GM20000 (cell line): ENCODE measurements around the gene STUB1.
A peak's percentile ranks its signal among the peaks of the same experiment; 100 is the strongest.
"Not testable (repeated sequence)": the region's sequence is repeated elsewhere in the genome, so short reads cannot be mapped to it uniquely, and the experiment has no call there.

ENCODE experiments used
- DNase-seq: peaks from one replicate; pipeline ENCODE4 v3.0.0; 2012; ENCODE audit warnings: low spot score
- TF ChIP-seq, protein P1 (sequence below): IDR thresholded peaks from 2 replicates; pipeline ENCODE4 v1.5.1; 2012; ENCODE audit warnings: mild to moderate bottlenecking, control low read depth; ENCODE audit errors: extremely low read depth, missing control alignments

Gene STUB1

DNA sequence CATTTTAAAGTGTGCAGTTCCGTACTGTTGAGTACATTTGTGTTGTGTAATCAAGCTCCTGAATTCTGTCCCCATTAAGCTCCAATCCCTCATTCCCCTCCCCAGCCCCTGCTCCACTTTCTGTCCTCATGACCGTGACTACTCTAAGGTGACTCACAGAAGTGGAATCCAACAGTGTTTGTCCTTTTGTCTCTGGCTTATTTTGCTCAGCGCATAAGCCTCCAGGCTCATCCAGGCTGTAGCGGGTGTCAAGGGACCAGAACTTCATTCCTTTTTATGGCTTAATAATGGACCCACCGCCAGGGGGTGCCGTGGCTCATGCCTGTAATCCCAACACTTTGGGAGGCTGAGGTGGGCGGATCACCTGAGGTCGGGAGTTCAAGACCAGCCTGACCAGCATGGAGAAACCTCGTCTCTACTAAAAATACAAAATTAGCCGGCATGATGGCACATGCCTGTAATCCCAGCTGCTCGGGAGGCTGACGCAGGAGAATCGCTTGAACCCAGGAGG lies 32.6 kb downstream of the STUB1 start:
- not testable (repeated sequence) for DNase-seq
- TF ChIP-seq, protein P1, sequence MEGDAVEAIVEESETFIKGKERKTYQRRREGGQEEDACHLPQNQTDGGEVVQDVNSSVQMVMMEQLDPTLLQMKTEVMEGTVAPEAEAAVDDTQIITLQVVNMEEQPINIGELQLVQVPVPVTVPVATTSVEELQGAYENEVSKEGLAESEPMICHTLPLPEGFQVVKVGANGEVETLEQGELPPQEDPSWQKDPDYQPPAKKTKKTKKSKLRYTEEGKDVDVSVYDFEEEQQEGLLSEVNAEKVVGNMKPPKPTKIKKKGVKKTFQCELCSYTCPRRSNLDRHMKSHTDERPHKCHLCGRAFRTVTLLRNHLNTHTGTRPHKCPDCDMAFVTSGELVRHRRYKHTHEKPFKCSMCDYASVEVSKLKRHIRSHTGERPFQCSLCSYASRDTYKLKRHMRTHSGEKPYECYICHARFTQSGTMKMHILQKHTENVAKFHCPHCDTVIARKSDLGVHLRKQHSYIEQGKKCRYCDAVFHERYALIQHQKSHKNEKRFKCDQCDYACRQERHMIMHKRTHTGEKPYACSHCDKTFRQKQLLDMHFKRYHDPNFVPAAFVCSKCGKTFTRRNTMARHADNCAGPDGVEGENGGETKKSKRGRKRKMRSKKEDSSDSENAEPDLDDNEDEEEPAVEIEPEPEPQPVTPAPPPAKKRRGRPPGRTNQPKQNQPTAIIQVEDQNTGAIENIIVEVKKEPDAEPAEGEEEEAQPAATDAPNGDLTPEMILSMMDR, result peak; percentile 26

DNA sequence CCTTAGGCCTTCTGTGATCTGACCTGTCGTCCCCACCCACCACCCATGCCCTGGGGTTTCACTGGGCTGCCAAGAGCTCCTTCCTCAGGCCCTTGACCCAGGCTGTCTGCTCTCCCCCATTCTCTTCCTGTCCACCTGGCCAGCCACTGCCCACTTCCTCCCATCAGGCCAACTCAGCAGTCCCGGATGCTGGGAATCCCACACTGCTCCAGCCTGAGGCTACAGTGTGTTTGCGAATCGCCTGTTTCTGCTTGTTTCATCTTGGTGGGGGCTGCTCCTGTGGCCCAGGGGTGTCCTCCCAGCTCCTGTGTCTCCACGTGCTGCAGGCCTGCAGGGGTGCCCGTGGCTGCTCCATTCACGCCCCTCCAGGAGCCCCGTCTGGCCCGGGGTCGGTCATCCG lies 33.9 kb downstream of the STUB1 start:
- no peak for DNase-seq
- TF ChIP-seq, protein P1, result no peak

DNA sequence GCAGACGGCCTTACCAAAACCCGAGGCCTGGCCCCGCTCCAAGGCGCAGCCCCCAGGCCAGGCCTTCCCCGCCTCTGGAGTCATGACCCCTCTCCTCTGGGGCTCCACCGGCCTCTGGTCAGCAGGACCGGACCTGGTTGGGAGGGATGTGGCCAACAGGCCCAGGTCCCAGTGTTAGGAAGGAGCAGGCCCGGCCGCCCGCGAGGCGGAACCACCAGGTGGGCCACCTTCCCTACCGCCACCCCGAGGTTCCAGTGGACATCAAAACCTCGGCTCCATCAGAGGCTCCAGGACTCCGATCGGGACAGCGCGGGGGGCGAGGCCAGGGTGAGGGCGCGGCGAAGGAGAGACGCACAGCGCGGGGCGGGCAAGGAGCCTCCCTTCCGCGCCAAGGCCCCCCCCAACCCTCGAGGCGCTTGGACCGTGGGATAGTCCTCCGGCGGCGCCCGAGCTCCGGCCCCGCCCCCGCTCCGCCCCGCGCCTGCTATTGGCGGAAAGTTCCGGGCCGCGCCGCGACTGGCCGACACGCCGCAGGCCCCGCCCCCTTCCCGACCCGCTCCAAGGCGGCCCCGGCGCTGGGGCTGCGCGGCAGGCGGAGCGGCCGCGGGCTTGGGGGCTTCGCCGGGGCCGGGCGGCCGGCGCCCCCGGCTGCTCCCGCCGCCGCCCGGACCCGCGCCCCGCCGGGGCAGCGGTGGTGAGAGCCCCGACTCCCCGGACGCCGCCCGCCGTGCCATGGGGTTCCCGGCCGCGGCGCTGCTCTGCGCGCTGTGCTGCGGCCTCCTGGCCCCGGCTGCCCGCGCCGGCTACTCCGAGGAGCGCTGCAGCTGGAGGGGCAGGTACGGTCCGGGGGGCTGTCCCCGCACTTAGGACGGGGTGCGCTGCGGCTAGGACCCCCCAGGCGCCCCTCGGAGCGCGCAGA lies 34.6 kb downstream of the STUB1 start, which contains the start of gene METRN:
Gene METRN (plus strand): TSS at position 561 of the 919 bp plus-strand sequence. CDS start 172 bp downstream, at position 733.
- peak; percentile 98 for DNase-seq
- TF ChIP-seq, protein P1, result no peak

DNA sequence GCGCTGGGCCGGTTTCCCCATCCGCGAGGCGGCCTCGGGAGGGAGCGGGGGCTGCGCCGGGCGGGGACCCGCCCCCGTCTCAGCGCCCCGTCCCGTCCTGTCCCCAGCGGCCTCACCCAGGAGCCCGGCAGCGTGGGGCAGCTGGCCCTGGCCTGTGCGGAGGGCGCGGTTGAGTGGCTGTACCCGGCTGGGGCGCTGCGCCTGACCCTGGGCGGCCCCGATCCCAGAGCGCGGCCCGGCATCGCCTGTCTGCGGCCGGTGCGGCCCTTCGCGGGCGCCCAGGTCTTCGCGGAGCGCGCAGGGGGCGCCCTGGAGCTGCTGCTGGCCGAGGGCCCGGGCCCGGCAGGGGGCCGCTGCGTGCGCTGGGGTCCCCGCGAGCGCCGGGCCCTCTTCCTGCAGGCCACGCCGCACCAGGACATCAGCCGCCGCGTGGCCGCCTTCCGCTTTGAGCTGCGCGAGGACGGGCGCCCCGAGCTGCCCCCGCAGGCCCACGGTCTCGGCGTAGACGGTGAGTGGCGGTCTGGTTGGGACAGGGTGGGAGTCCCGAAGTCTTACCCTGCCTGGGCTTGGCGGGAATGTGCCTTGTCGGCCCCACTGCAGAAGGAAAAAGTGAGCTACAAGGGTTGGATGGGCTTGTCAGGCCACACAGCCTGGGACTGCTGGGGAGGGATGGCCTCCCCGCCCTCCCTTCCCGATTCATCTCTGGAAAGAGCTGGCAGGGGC lies 35.4 kb downstream of the STUB1 start:
- peak; percentile 69 for DNase-seq

DNA sequence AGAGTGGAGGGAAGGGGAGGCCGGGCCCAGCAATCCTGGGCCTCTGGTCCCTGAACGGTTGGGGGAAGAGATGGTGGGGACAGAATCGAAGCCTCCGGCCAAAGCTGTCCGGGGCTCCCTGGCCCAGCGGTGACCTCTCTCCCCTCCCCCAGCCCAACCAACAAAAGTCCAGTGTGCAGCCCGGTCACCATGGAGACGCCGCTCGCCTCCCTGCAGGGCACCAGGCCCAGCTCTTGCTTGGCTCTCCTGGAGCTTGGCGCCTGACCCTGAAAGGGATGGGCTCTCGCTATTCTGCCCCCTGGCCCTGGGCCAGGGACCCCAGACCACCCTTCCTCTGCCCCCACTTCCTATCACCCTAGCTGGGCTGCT lies 36.0 kb downstream of the STUB1 start:
- no peak for DNase-seq
- TF ChIP-seq, protein P1, result no peak

More for the DNA sequence above, 35.4 kb downstream of the STUB1 start:
- TF ChIP-seq, protein P1, result peak; percentile 31

DNA sequence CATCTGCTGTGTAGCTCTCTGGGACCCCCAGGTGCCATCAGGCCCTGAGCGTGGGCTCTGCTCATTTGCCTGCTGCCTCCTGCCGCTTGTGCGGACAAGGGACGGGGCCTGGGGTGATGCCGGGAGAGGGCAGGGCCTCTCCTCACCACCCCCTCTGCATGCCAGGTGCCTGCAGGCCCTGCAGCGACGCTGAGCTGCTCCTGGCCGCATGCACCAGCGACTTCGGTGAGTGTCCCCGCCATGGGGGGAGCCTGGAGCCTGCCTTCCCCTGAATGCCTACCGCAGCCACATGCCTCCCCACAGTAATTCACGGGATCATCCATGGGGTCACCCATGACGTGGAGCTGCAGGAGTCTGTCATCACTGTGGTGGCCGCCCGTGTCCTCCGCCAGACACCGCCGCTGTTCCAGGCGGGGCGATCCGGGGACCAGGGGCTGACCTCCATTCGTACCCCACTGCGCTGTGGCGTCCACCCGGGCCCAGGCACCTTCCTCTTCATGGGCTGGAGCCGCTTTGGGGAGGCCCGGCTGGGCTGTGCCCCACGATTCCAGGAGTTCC lies 36.6 kb downstream of the STUB1 start:
- TF ChIP-seq, protein P1, result no peak

More for the DNA sequence above, 36.6 kb downstream of the STUB1 start:
- DNase-seq, result no peak
